ENCODE results near the gene LRRC37B.
"Not testable (repeated sequence)": the region's sequence is repeated elsewhere in the genome, so short reads cannot be mapped to it uniquely, and the experiment has no call there.

LRRC37B gene

GRCh38 chr17:32006957-32007462, at the start of gene LRRC37B:
Gene LRRC37B (plus strand): TSS chr17:32007383. CDS start chr17:32021393, 14,010 bp downstream.
- DNase-seq = peak; percentile 91

GRCh38 chr17:31964131-31964530, 43.1 kb upstream of the LRRC37B start:
- DNase-seq = not testable (repeated sequence)

- no peak for DNase-seq
Measured at GRCh38 chr17:31967648-31968047, 39.5 kb upstream of the LRRC37B start.

GRCh38 chr17:31970416-31970815, 36.8 kb upstream of the LRRC37B start:
- not testable (repeated sequence) for DNase-seq

GRCh38 chr17:31974269-31975071, 32.7 kb upstream of the LRRC37B start:
- DNase-seq = not testable (repeated sequence)

GRCh38 chr17:31975391-31975790, 31.8 kb upstream of the LRRC37B start:
- DNase-seq = not testable (repeated sequence)

- not testable (repeated sequence) for DNase-seq
Measured at GRCh38 chr17:31991821-31992220, 15.4 kb upstream of the LRRC37B start.

- DNase-seq = no peak
Measured at GRCh38 chr17:31997005-31997404, 10.2 kb upstream of the LRRC37B start.

- peak; percentile 75 for DNase-seq
Measured at GRCh38 chr17:32007463-32008298, 498 bp downstream of the LRRC37B start.

GRCh38 chr17:32009262-32009542, 2.0 kb downstream of the LRRC37B start:
- DNase-seq = no peak

GRCh38 chr17:32010114-32010513, 2.9 kb downstream of the LRRC37B start:
- no peak for DNase-seq

- no peak for DNase-seq
Measured at GRCh38 chr17:32015245-32016013, 8.2 kb downstream of the LRRC37B start.

- DNase-seq = peak; percentile 29
Measured at GRCh38 chr17:32016231-32016630, 9.0 kb downstream of the LRRC37B start.

GRCh38 chr17:32019228-32019627, 12.0 kb downstream of the LRRC37B start:
- no peak for DNase-seq

- no peak for DNase-seq
Measured at GRCh38 chr17:32020943-32021614, 13.9 kb downstream of the LRRC37B start.

GRCh38 chr17:32021615-32021955, 14.4 kb downstream of the LRRC37B start:
- no peak for DNase-seq

- not testable (repeated sequence) for DNase-seq
Measured at GRCh38 chr17:32022554-32022953, 15.4 kb downstream of the LRRC37B start.

GRCh38 chr17:32027271-32027670, 20.1 kb downstream of the LRRC37B start:
- DNase-seq = not testable (repeated sequence)

- DNase-seq = no peak
Measured at GRCh38 chr17:32033223-32033622, 26.0 kb downstream of the LRRC37B start.

GRCh38 chr17:32033812-32034211, 26.6 kb downstream of the LRRC37B start:
- not testable (repeated sequence) for DNase-seq

GRCh38 chr17:32040246-32040645, 33.1 kb downstream of the LRRC37B start:
- not testable (repeated sequence) for DNase-seq

- not testable (repeated sequence) for DNase-seq
Measured at GRCh38 chr17:32041306-32041875, 34.2 kb downstream of the LRRC37B start.

Measured in hematopoietic multipotent progenitor cell treated with erythropoietin and hydrocortisone succinate and interleukin-3 and kit ligand, for 6 days (in vitro differentiated cells).